Inflammatory macrophage (primary cell): ENCODE measurements around the gene NXPH3.
"Not testable (repeated sequence)": the region's sequence is repeated elsewhere in the genome, so short reads cannot be mapped to it uniquely, and the experiment has no call there.

Experiments used
- DNase-seq, 2 donors: peaks; one replicate each; pipeline ENCODE4 v3.0.0-alpha.2; 2020 to 2022
- total RNA-seq, 18 experiments: gene quantifications; one replicate each; lab custom pipeline; 2026; ENCODE audit warnings: mixed read lengths in 6 of 18, inconsistent platforms in 2 of 18; lab: John Stamatoyannopoulos, UW

The NXPH3 gene
- total RNA-seq = 0.03 to 5.1 (median 0.37) reads per million in 18 experiments

GRCh38 chr17:49575679-49576087, at the start of gene NXPH3:
NXPH3 (plus strand) TSS chr17:49575871; CDS start chr17:49576220, 349 bp downstream.
- peak; percentile 26 to 65 for DNase-seq

- DNase-seq = no peak
Observed at GRCh38 chr17:49527927-49528651, 47.6 kb upstream of the NXPH3 start.

GRCh38 chr17:49528966-49529365, 46.7 kb upstream of the NXPH3 start:
- no peak for DNase-seq

- DNase-seq = no peak
Observed at GRCh38 chr17:49530118-49530517, 45.6 kb upstream of the NXPH3 start.

GRCh38 chr17:49543860-49544259, 31.8 kb upstream of the NXPH3 start:
- DNase-seq = no peak

GRCh38 chr17:49545007-49545660, 30.5 kb upstream of the NXPH3 start:
- no peak for DNase-seq

GRCh38 chr17:49545806-49546545, 29.7 kb upstream of the NXPH3 start:
- DNase-seq = no peak

- no peak for DNase-seq
Observed at GRCh38 chr17:49546546-49547535, 28.8 kb upstream of the NXPH3 start.

- DNase-seq = no peak
Observed at GRCh38 chr17:49547566-49547965, 28.1 kb upstream of the NXPH3 start.

- DNase-seq = no peak
Observed at GRCh38 chr17:49548051-49548505, 27.6 kb upstream of the NXPH3 start.

GRCh38 chr17:49548506-49549310, 27.0 kb upstream of the NXPH3 start:
- peak; percentile 43 to 57 for DNase-seq

GRCh38 chr17:49549311-49549605, 26.4 kb upstream of the NXPH3 start:
- DNase-seq = no peak

GRCh38 chr17:49549691-49550678, 25.7 kb upstream of the NXPH3 start:
- no peak for DNase-seq

GRCh38 chr17:49550764-49551163, 24.9 kb upstream of the NXPH3 start:
- DNase-seq = not testable (repeated sequence)

- no peak for DNase-seq
Observed at GRCh38 chr17:49551221-49552069, 24.2 kb upstream of the NXPH3 start.

- no peak for DNase-seq
Observed at GRCh38 chr17:49552070-49552751, 23.5 kb upstream of the NXPH3 start.

GRCh38 chr17:49553676-49554335, 21.9 kb upstream of the NXPH3 start:
- no peak for DNase-seq
